VCaP (cell line): ENCODE results near the gene ABCC4.

Experiments used
- H3K27ac ChIP-seq: fragments of 450-650 bp; 2 replicates; pipeline ENCODE4 v1.5.1; 2017
- CTCF ChIP-seq: fragments of 450-650 bp; conservative IDR thresholded peaks from 2 replicates; pipeline ENCODE4 v1.5.1; 2017; ENCODE audit warnings: mild to moderate bottlenecking, moderate library complexity

The ABCC4 gene

GRCh38 chr13:95122063-95122462 is 179.2 kb downstream of the ABCC4 start:
- H3K27ac ChIP-seq: no peak overlapping the region
- TF ChIP-seq CTCF: no peak

- no peak overlapping the region for H3K27ac ChIP-seq
- no peak for TF ChIP-seq CTCF
Measured at GRCh38 chr13:95121516-95121915, 179.7 kb downstream of the ABCC4 start.

GRCh38 chr13:95120650-95121049 is 180.6 kb downstream of the ABCC4 start:
- H3K27ac ChIP-seq: no peak overlapping the region
- TF ChIP-seq CTCF: no peak

- no peak overlapping the region for H3K27ac ChIP-seq
- TF ChIP-seq CTCF: no peak
Measured at GRCh38 chr13:95118541-95119324, 182.5 kb downstream of the ABCC4 start.

GRCh38 chr13:95117092-95117491 is 184.2 kb downstream of the ABCC4 start:
- TF ChIP-seq CTCF: no peak
- no peak overlapping the region for H3K27ac ChIP-seq

GRCh38 chr13:95115525-95115924 is 185.7 kb downstream of the ABCC4 start:
- no peak overlapping the region for H3K27ac ChIP-seq
- no peak for TF ChIP-seq CTCF

- no peak for TF ChIP-seq CTCF
- no peak overlapping the region for H3K27ac ChIP-seq
Measured at GRCh38 chr13:95113601-95114000, 187.7 kb downstream of the ABCC4 start.
